Naive thymus-derived CD4-positive, alpha-beta T cell (primary cell): Measurements from ENCODE around the gene E2F3. TPM values are rescaled to one million over a fixed set of nuclear protein-coding genes. Genes with fewer than 3 reads are reported as not detected.

Experiments used
- ATAC-seq: fragments of 150-1000 bp; cut with Tn5 transposase; 2 replicates; pipeline ENCODE4 v1.10.0; 2021; ENCODE audit warnings: mild to moderate bottlenecking, moderate library complexity
- CTCF ChIA-PET: fragments of 350-600 bp; sonication (Branson Sonifier 250); formaldehyde crosslinking; loops from one replicate; lab custom pipeline; 2021; ENCODE audit warnings: antibody characterized with exemption; lab: Charles Lee
- POLR2A ChIA-PET: fragments of 350-600 bp; sonication (Branson Sonifier 250); formaldehyde crosslinking; loops from one replicate; lab custom pipeline; 2021; ENCODE audit warnings: antibody characterized with exemption, inconsistent platforms; lab: Charles Lee
- DNase-seq, 9 donors: peaks; one replicate each; pipeline versions ENCODE4 v3.0.0 to v3.0.0-alpha.2; 2020 to 2022; ENCODE audit warnings: mixed read lengths in 1 of 9
- H3K27ac ChIP-seq: one replicate; pipeline ENCODE4 v1.7.0; 2013; ENCODE audit warnings: mild to moderate bottlenecking, low read depth, low read length, moderate library complexity
- H3K27me3 ChIP-seq, 2 donors: one replicate each; pipeline ENCODE4 v1.7.0; 2013; ENCODE audit warnings: low read length in 2 of 2, mild to moderate bottlenecking in 2 of 2, moderate library complexity in 2 of 2; ENCODE audit not compliant: control insufficient read depth in 2 of 2, insufficient read depth in 2 of 2
- H3K36me3 ChIP-seq, 3 experiments: 1 replicate in 2 of 3; 2 replicates in 1 of 3; pipeline ENCODE4 v1.7.0; 2013; ENCODE audit warnings: low read length in 3 of 3, mild to moderate bottlenecking in 3 of 3, moderate library complexity in 1 of 3; ENCODE audit not compliant: insufficient read depth in 3 of 3, control insufficient read depth in 2 of 3
- H3K4me1 ChIP-seq, 2 donors: one replicate each; pipeline ENCODE4 v1.7.0; 2013; ENCODE audit warnings: low read length in 2 of 2, mild to moderate bottlenecking in 2 of 2, moderate library complexity in 1 of 2; ENCODE audit not compliant: control insufficient read depth in 2 of 2, insufficient read depth in 2 of 2
- H3K4me3 ChIP-seq: 2 replicates; pipeline ENCODE4 v1.7.0; 2013; ENCODE audit warnings: mild to moderate bottlenecking, low read length
- H3K9me3 ChIP-seq, 3 experiments: 1 replicate in 2 of 3; 2 replicates in 1 of 3; pipeline ENCODE4 v1.7.0; 2013; ENCODE audit warnings: low read length in 3 of 3; ENCODE audit not compliant: control insufficient read depth in 2 of 3
- H3K27ac Mint-ChIP-seq, 9 donors: one replicate each; pipeline ENCODE4 v1.8.0; 2020 to 2022; ENCODE audit warnings: mixed read lengths in 9 of 9, mild to moderate bottlenecking in 8 of 9, moderate library complexity in 5 of 9, inconsistent platforms in 2 of 9
- H3K27me3 Mint-ChIP-seq, 5 donors: one replicate each; pipeline ENCODE4 v1.8.0; 2021 to 2022; ENCODE audit warnings: mixed read lengths in 5 of 5, mild to moderate bottlenecking in 1 of 5
- H3K36me3 Mint-ChIP-seq, 5 donors: one replicate each; pipeline ENCODE4 v1.8.0; 2020 to 2022; ENCODE audit warnings: mixed read lengths in 5 of 5, mild to moderate bottlenecking in 3 of 5, inconsistent platforms in 1 of 5
- H3K4me1 Mint-ChIP-seq, 7 donors: one replicate each; pipeline ENCODE4 v1.8.0; 2020 to 2022; ENCODE audit warnings: mixed read lengths in 7 of 7, mild to moderate bottlenecking in 3 of 7, inconsistent platforms in 1 of 7
- H3K4me3 Mint-ChIP-seq, 10 donors: one replicate each; pipeline ENCODE4 v1.8.0; 2020 to 2022; ENCODE audit warnings: mild to moderate bottlenecking in 10 of 10, mixed read lengths in 10 of 10, moderate library complexity in 6 of 10, inconsistent platforms in 2 of 10
- H3K9me3 Mint-ChIP-seq, 11 donors: one replicate each; pipeline ENCODE4 v1.8.0; 2020 to 2022; ENCODE audit warnings: mixed read lengths in 11 of 11, mild to moderate bottlenecking in 4 of 11, inconsistent platforms in 1 of 11, moderate library complexity in 1 of 11
- intact Hi-C, 2 donors: fragments of 100-400 bp; cut with micrococcal nuclease; formaldehyde crosslinking; loops; one replicate each; pipeline ENCODE4 v1.15.1; 2023
- polyA plus RNA-seq, 2 donors: library from polyadenylated mRNA; unstranded; fragments of 300-500 nt; fragmentation: Illumina TruSeq; gene quantifications; one replicate each; pipeline ENCODE4 v1.2.3, GENCODE V29; 2021
- total RNA-seq, 6 experiments: library from RNA in 5 of 6; stranded (reverse) in 5 of 6; gene quantifications; 1 replicate in 5 of 6; 2 replicates in 1 of 6; pipeline ENCODE4 v1.2.3 and lab custom pipeline; 2021 to 2026

The E2F3 gene
- total and polyA plus RNA-seq, 7 experiments from 2014 or later = 3.0 to 39.2 (median 10.6) TPM

DNA sequence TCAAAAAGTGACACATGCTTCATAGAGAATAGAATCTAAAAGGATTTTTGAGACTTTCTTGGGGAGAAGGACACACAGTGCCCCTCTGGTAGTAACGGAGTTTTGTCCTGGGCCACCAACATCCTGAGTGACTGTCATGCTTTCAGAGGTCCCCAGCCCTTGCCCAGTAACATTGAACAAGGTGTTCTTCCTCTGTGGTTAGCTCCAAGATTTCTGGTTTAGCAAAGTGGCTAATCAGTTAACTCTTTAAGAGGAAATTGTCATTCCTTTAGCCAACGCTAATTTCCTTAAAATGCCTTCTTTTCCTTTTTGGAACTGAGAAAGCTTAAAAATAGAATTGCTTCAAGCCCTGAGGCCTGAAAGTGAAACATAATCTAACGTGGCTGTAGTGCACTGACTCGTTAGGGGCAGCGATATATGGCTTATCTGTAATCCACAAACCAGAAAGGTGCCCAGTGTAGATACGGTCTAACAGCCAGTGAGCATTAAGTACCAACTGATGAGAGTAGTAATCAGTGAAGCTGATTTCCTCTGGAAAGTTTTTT lies 7.8 kb downstream of the E2F3 start:
- Mint-ChIP-seq H3K4me1 (peaks cover 52 to 82% (median 68%) of the 10 kb centered on the region in 7 donors), H3K27ac (peak overlapping the region in 5 of 9 donors; percentile 32 to 86 (median 47)), H3K36me3 (peaks cover 0 to 24% (median 13%) of the 10 kb centered on the region in 5 donors), H3K9me3 (no peaks in the 10 kb centered on the region), H3K4me3 (peak overlapping the region in 7 of 10 donors; percentile 4 to 76 (median 43)), H3K27me3 (no peaks in the 10 kb centered on the region)
- H3K9me3 ChIP-seq = no peaks in the 10 kb centered on the region
- H3K27me3 ChIP-seq = no peaks in the 10 kb centered on the region
- ATAC-seq (peak; percentile 70), DNase-seq (no peak)
- intact Hi-C loops = loop anchor here in 1 of 2 donors (10.0 kb wide), 1 partner anchor 75 kb away; no protein-coding TSS in a partner anchor
- ChIA-PET CTCF (interaction anchor here (0.6 to 1.1 kb wide), 3 partner anchors 72 to 95 kb away, joined by 3 to 4 read pairs (median 3); no protein-coding TSS in a partner anchor), POLR2A (no interaction called here)
- H3K27ac ChIP-seq = no peak overlapping the region
- H3K4me1 ChIP-seq = peaks cover 9 to 53% of the 10 kb centered on the region in 2 donors
- H3K4me3 ChIP-seq = no peak overlapping the region
- H3K36me3 ChIP-seq = no peaks in the 10 kb centered on the region

DNA sequence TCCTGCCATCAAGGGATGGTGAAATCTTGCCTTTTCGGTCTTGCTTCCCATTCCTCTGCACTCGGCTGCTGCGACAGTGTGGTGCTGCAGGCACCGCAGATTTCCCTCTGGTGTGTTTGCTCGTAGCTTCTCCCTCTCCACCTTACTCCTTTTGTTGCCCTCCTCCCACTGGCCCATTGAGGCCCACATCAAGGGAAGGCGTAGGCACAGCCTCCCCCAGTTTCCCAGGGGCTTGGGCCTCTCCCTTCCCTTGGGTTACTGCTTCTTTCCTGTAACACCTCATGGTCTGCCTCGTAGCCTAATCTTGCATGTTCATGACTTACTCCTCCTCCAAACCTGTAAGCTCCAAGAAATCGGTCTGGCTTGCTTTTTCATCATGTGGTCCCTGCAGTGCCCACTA lies 9.9 kb downstream of the E2F3 start:
- H3K27ac Mint-ChIP-seq = peak overlapping the region in 5 of 9 donors; percentile 20 to 71 (median 35)
- no peaks in the 10 kb centered on the region for H3K27me3 ChIP-seq
- ATAC-seq = no peak
- H3K27ac ChIP-seq = no peak overlapping the region
- H3K4me1 Mint-ChIP-seq = peaks cover 50 to 83% (median 76%) of the 10 kb centered on the region in 7 donors
- no peaks in the 10 kb centered on the region for H3K9me3 Mint-ChIP-seq
- ChIA-PET CTCF (interaction anchor here (0.6 to 1.0 kb wide), 3 partner anchors 12 to 187 kb away, joined by 3 to 4 read pairs (median 3); no protein-coding TSS in a partner anchor), POLR2A (no interaction called here)
- intact Hi-C loops = no loop called here
- H3K4me1 ChIP-seq = peaks cover 13 to 63% of the 10 kb centered on the region in 2 donors
- no peaks in the 10 kb centered on the region for H3K36me3 ChIP-seq
- peak overlapping the region in 4 of 10 donors; percentile 4 to 53 (median 26) for H3K4me3 Mint-ChIP-seq
- DNase-seq = peak in 1 of 9 donors; percentile 27
- no peaks in the 10 kb centered on the region for H3K9me3 ChIP-seq
- peaks cover 0 to 16% (median 13%) of the 10 kb centered on the region in 5 donors for H3K36me3 Mint-ChIP-seq
- no peak overlapping the region for H3K4me3 ChIP-seq
- no peaks in the 10 kb centered on the region for H3K27me3 Mint-ChIP-seq

DNA sequence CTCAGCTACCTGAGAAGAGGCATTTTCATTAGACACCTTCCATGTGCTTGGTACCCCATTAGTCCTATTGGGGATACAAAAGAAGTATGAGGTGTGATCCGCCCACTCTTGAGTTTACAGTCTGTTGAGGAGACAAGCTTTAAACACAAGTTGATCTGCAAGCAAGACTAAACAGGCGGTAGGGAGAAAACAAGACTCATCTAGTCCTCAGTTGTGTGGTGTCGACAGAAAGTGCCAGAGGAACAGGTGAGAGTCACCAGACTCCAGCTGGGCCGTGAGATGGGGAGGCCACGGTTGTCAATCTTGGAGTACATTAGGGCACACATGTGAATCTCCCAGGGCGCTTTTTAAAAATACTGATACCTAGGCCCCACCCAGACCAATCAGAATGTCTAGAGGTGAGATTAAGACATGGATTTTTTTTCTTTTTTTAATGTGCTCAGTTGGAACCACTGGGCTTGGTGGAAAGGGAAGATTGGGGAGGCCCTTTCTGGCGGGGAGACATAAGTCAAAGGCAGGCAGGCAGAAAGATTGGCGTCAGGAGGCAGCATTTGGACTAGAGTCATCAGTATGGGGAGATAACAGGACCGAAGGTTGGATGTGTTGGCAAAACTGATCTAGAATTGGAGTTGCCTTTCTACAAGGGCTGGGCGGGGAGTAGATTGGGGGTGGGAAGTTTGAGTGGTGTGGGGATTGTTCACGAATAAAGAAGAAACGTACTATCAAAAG lies 10.4 kb downstream of the E2F3 start:
- no peaks in the 10 kb centered on the region for H3K9me3 Mint-ChIP-seq
- no peaks in the 10 kb centered on the region for H3K27me3 Mint-ChIP-seq
- intact Hi-C loops = no loop called here
- Histone ChIP-seq H3K27ac (no peak overlapping the region), H3K4me1 (peaks cover 19 to 62% of the 10 kb centered on the region in 2 donors), H3K4me3 (no peak overlapping the region), H3K36me3 (no peaks in the 10 kb centered on the region), H3K27me3 (no peaks in the 10 kb centered on the region), H3K9me3 (no peaks in the 10 kb centered on the region)
- ChIA-PET POLR2A (no interaction called here), CTCF (interaction anchor here (0.6 to 1.0 kb wide), 2 partner anchors 12 to 121 kb away, joined by 3 to 4 read pairs; no protein-coding TSS in a partner anchor)
- peaks cover 50 to 83% (median 76%) of the 10 kb centered on the region in 7 donors for H3K4me1 Mint-ChIP-seq
- no peak for DNase-seq
- H3K36me3 Mint-ChIP-seq = peaks cover 0 to 16% (median 13%) of the 10 kb centered on the region in 5 donors
- peak overlapping the region in 2 of 10 donors; percentile 4 to 18 for H3K4me3 Mint-ChIP-seq
- ATAC-seq = no peak
- H3K27ac Mint-ChIP-seq = peak overlapping the region in 4 of 9 donors; percentile 20 to 42 (median 30)

DNA sequence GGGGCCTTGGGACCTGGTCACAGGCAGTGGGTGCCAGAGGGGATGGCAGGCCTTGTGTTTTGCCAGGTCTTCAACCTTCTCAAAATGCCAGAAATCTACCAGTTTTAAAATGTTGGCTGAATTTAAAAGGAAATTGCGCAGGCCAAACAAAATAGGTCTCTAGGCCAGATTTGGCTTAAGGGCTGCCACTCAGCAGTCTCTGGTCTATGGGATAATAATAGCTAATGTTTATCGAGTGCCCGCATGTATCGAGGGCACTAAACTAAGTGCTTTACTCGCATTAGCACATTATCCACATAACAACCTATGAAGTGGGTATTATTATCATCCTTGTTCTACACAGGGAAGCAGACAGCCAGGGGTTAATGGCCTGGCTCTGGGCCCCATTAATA lies 11.0 kb downstream of the E2F3 start:
- Histone ChIP-seq H3K36me3 (no peaks in the 10 kb centered on the region), H3K27me3 (no peaks in the 10 kb centered on the region), H3K4me1 (peaks cover 19 to 58% of the 10 kb centered on the region in 2 donors), H3K9me3 (no peaks in the 10 kb centered on the region), H3K4me3 (no peak overlapping the region), H3K27ac (no peak overlapping the region)
- H3K36me3 Mint-ChIP-seq = peaks cover 0 to 16% (median 13%) of the 10 kb centered on the region in 5 donors
- DNase-seq = no peak
- H3K4me1 Mint-ChIP-seq = peaks cover 45 to 80% (median 73%) of the 10 kb centered on the region in 7 donors
- POLR2A ChIA-PET = no interaction called here
- peak overlapping the region in 1 of 9 donors; percentile 14 for H3K27ac Mint-ChIP-seq
- no peaks in the 10 kb centered on the region for H3K9me3 Mint-ChIP-seq
- no peak for ATAC-seq
- no peak overlapping the region for H3K4me3 Mint-ChIP-seq
- CTCF ChIA-PET = no interaction called here
- intact Hi-C loops = no loop called here
- no peaks in the 10 kb centered on the region for H3K27me3 Mint-ChIP-seq

DNA sequence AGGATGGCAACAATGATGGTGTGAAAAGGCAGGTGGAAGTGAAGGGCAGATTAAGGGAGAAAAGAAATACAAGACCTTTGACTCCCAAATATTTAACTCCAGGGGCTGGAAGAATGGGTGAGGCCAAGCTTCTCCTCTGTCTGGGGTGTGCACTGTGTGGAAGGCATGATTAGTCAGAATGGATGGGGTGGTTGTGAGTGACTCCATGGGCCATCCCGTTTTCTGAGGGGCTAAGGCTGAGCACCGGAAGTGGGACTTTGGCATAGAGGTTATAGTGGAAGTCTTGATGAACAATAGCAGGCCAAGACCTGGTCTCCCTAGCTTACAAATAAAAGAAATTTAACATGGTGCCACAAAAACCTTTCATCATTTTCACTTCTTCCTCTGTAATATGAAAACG lies 12.1 kb downstream of the E2F3 start:
- no peak overlapping the region for H3K4me3 ChIP-seq
- no peaks in the 10 kb centered on the region for H3K27me3 ChIP-seq
- H3K9me3 ChIP-seq = no peaks in the 10 kb centered on the region
- H3K4me1 ChIP-seq = peaks cover 21 to 56% of the 10 kb centered on the region in 2 donors
- Mint-ChIP-seq H3K4me3 (no peak overlapping the region), H3K9me3 (no peaks in the 10 kb centered on the region), H3K27ac (peak overlapping the region in 1 of 9 donors; percentile 21), H3K4me1 (peaks cover 47 to 80% (median 74%) of the 10 kb centered on the region in 7 donors), H3K36me3 (peaks cover 0 to 16% (median 10%) of the 10 kb centered on the region in 5 donors), H3K27me3 (no peaks in the 10 kb centered on the region)
- no peak for DNase-seq
- intact Hi-C loops = no loop called here
- no peaks in the 10 kb centered on the region for H3K36me3 ChIP-seq
- ChIA-PET POLR2A (interaction anchor here (2.0 kb wide), 1 partner anchor 9 kb away, joined by 10 read pairs; no protein-coding TSS in a partner anchor), CTCF (interaction anchor here (1.4 kb wide), 1 partner anchor 9 kb away, joined by 4 read pairs; no protein-coding TSS in a partner anchor)
- H3K27ac ChIP-seq = no peak overlapping the region
- no peak for ATAC-seq

DNA sequence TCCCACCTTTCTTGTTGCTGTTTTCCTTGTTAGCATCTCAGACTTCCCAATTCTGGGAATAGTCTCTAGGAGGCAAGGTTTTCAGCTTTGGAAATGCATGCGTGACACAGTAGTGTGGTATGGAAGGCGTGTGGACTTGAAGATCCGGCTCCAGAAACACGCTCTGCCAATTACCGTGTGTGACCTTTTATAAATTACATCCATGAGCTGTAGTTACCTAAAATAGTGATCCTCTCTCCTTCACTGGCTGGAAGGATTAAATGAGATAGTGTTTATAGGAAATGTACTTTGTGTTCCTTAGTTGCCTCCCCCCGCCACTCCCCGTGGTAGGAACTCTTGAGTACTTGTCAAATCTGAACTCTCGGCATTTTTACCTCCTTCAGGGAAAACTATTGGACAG lies 13.0 kb downstream of the E2F3 start:
- DNase-seq (no peak), ATAC-seq (no peak)
- peaks cover 47 to 76% (median 68%) of the 10 kb centered on the region in 7 donors for H3K4me1 Mint-ChIP-seq
- Histone ChIP-seq H3K9me3 (no peaks in the 10 kb centered on the region), H3K36me3 (no peaks in the 10 kb centered on the region), H3K27me3 (no peaks in the 10 kb centered on the region), H3K4me1 (peaks cover 21 to 47% of the 10 kb centered on the region in 2 donors), H3K27ac (no peak overlapping the region), H3K4me3 (no peak overlapping the region)
- peaks cover 0 to 16% (median 10%) of the 10 kb centered on the region in 5 donors for H3K36me3 Mint-ChIP-seq
- peak overlapping the region in 1 of 10 donors; percentile 21 for H3K4me3 Mint-ChIP-seq
- ChIA-PET POLR2A (interaction anchor here (0.6 to 2.0 kb wide), 2 partner anchors 10 to 116 kb away, joined by 3 to 10 read pairs; no protein-coding TSS in a partner anchor), CTCF (interaction anchor here (0.5 kb wide), 1 partner anchor 520 kb away, joined by 4 read pairs; no protein-coding TSS in a partner anchor)
- H3K9me3 Mint-ChIP-seq = no peaks in the 10 kb centered on the region
- no peaks in the 10 kb centered on the region for H3K27me3 Mint-ChIP-seq
- intact Hi-C loops = no loop called here
- peak overlapping the region in 1 of 9 donors; percentile 14 for H3K27ac Mint-ChIP-seq
